Breast epithelium (tissue), 3 donors: ENCODE measurements around the gene FLNB.

Experiments used
- POLR2AphosphoS5 ChIP-seq, 3 donors: sonication (generic); formaldehyde crosslinking; IDR thresholded peaks; one replicate each; pipeline ENCODE4 v1.6.1; 2017; ENCODE audit warnings: antibody characterized with exemption in 3 of 3
- TF ChIP-seq, protein P1 (sequence below), 3 donors: fragments of 450-650 bp; IDR thresholded peaks; one replicate each; pipeline ENCODE4 v1.5.1; 2016 to 2017; ENCODE audit warnings: antibody characterized with exemption in 3 of 3, mild to moderate bottlenecking in 3 of 3, moderate library complexity in 3 of 3

GRCh38 chr3:58078610-58079009 is 70.4 kb downstream of the FLNB start:
- TF ChIP-seq, protein P1, sequence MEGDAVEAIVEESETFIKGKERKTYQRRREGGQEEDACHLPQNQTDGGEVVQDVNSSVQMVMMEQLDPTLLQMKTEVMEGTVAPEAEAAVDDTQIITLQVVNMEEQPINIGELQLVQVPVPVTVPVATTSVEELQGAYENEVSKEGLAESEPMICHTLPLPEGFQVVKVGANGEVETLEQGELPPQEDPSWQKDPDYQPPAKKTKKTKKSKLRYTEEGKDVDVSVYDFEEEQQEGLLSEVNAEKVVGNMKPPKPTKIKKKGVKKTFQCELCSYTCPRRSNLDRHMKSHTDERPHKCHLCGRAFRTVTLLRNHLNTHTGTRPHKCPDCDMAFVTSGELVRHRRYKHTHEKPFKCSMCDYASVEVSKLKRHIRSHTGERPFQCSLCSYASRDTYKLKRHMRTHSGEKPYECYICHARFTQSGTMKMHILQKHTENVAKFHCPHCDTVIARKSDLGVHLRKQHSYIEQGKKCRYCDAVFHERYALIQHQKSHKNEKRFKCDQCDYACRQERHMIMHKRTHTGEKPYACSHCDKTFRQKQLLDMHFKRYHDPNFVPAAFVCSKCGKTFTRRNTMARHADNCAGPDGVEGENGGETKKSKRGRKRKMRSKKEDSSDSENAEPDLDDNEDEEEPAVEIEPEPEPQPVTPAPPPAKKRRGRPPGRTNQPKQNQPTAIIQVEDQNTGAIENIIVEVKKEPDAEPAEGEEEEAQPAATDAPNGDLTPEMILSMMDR (IDR thresholded peaks at IDR 0.05) = no peak
- no peak for TF ChIP-seq POLR2AphosphoS5 (IDR thresholded peaks at IDR 0.05)
